Type B pancreatic cell (in vitro differentiated cells): ENCODE measurements around the gene CD8B. TPM values are rescaled to one million over a fixed set of nuclear protein-coding genes. Genes with fewer than 3 reads are reported as not detected.

ENCODE experiments used
- DNase-seq: peaks from one replicate; pipeline ENCODE4 v3.0.0; 2021; ENCODE audit warnings: mixed read lengths; ENCODE audit not compliant: unreplicated experiment; ENCODE audit errors: extremely low spot score
- H3K27ac Mint-ChIP-seq: 2 replicates; pipeline ENCODE4 v1.8.0; 2021; ENCODE audit warnings: mild to moderate bottlenecking, mixed read lengths
- H3K27me3 Mint-ChIP-seq: 2 replicates; pipeline ENCODE4 v1.8.0; 2021; ENCODE audit warnings: mixed read lengths
- H3K36me3 Mint-ChIP-seq: 2 replicates; pipeline ENCODE4 v1.8.0; 2021; ENCODE audit warnings: mixed read lengths
- H3K4me1 Mint-ChIP-seq: one replicate; pipeline ENCODE4 v1.8.0; 2021; ENCODE audit warnings: mixed read lengths; ENCODE audit not compliant: unreplicated experiment
- H3K4me3 Mint-ChIP-seq: 2 replicates; pipeline ENCODE4 v1.8.0; 2021; ENCODE audit warnings: mild to moderate bottlenecking, mixed read lengths
- H3K9me3 Mint-ChIP-seq: 2 replicates; pipeline ENCODE4 v1.8.0; 2021; ENCODE audit warnings: mixed read lengths
- total RNA-seq: library from RNA; stranded (reverse); gene quantifications from 2 replicates; pipeline ENCODE4 v1.2.1, GENCODE V29; 2021; ENCODE audit warnings: low replicate concordance
- TF ChIP-seq, protein P1 (sequence below): fragments of 200-600 bp; sonication (generic); conservative IDR thresholded peaks from 2 replicates; pipeline ENCODE4 v1.5.0; 2021; ENCODE audit warnings: antibody characterized with exemption, mild to moderate bottlenecking

Gene CD8B
- total RNA-seq, 1 donor from 2014 or later: 2.4 TPM

DNA sequence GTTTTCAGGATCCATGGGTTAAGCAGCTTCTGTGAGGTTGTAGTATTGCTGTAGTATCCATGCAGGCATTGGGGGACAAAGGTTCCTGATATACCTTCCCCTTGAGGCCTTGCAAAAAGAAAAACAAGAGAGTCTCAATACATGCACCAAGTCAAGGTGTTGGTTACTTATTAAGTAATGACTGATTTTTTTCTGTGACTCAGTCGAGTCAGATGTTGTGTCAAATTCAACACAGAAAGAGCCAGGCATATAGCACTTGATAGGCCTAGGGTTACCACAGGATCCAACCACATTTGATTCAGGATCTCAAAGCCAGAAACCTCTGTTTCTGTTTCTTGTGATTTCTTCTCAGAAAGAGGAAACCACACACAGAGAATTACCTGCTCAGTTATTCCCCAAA lies 46.1 kb downstream of the CD8B start:
- no peak for DNase-seq
- Mint-ChIP-seq H3K27ac (no peak overlapping the region), H3K4me3 (no peak overlapping the region), H3K4me1 (no peaks in the 10 kb centered on the region), H3K36me3 (no peaks in the 10 kb centered on the region), H3K9me3 (no peaks in the 10 kb centered on the region), H3K27me3 (no peaks in the 10 kb centered on the region)
- TF ChIP-seq, protein P1, sequence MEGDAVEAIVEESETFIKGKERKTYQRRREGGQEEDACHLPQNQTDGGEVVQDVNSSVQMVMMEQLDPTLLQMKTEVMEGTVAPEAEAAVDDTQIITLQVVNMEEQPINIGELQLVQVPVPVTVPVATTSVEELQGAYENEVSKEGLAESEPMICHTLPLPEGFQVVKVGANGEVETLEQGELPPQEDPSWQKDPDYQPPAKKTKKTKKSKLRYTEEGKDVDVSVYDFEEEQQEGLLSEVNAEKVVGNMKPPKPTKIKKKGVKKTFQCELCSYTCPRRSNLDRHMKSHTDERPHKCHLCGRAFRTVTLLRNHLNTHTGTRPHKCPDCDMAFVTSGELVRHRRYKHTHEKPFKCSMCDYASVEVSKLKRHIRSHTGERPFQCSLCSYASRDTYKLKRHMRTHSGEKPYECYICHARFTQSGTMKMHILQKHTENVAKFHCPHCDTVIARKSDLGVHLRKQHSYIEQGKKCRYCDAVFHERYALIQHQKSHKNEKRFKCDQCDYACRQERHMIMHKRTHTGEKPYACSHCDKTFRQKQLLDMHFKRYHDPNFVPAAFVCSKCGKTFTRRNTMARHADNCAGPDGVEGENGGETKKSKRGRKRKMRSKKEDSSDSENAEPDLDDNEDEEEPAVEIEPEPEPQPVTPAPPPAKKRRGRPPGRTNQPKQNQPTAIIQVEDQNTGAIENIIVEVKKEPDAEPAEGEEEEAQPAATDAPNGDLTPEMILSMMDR: no peak

DNA sequence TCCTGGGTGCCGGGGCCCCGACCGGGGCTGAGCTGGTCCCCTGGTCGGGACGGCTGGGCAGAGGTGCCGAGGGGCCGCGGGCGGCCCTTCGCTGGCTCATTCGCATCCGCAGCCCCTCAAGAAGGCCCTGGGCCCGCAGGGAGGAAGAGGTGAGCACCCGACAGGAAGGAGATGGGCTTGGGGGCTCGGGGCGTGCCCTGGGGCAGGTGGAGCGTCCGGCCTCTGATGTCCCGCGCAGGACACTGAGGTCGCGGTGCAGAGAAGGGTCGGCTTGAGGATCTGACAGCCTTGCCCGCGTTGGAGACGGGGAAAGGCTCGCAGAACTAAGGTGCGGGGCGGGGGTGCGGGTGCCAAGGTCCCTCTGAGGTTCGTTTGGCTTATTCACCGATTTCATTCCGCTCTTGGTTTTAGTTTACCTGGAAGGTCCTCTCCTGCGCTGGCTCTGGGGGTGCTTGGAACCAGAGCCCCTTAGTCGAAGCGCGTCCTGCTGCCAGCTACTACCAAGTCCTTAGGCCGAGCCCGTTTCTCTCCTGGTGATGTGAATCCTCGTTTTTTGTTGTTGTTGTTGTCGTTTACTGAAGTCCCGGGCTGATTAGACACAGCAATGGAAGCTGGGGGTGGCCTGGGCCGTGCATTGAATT lies 52.1 kb downstream of the CD8B start:
- Mint-ChIP-seq H3K27me3 (peaks cover 3% of the 10 kb centered on the region), H3K9me3 (no peaks in the 10 kb centered on the region), H3K4me1 (peaks cover 5% of the 10 kb centered on the region), H3K27ac (no peak overlapping the region), H3K4me3 (no peak overlapping the region), H3K36me3 (no peaks in the 10 kb centered on the region)
- TF ChIP-seq, protein P1: no peak
- no peak for DNase-seq

DNA sequence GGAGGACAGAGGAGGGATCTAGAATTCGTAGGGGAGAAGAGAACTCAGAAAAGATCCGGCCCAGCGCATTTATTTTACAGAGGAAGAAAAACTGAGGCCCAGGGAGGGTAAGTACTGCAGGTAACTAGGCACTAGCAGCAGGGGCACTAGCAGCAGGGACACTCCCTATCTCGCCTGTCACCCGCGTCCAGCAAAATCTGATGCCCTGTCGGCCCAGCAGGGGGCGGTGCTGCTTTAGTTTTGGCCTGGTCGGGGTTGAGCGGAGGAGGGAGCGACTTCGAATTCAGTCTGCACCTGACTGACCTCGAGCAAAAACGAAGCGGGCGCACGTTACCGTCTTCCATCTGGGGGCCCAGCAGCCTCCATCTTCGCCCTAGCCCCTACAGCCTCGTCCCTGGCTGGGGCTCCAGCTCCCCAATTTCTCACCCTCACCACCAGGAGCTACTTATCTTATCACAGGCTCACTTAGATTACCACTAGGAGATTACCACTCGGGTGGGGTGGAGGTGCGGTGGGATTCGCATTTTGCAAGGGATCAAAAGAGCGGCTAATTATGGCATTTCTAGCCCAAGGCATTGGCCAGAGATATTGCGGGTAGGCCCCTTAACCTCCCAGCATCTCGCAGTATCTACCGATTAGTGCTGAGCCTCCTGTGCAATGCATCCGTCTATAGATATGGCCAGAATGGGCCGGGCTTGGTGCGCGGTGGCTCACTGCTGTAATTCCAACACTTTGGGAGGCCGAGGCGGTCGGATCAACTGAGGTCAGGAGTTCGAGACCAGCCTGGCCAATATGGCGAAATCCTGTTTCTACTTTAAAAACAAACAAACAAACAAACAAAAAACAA lies 53.1 kb downstream of the CD8B start:
- peak; percentile 93 for DNase-seq
- H3K27me3 Mint-ChIP-seq: peaks cover 3% of the 10 kb centered on the region
- peak overlapping the region; percentile 98 for H3K4me3 Mint-ChIP-seq
- peak overlapping the region; percentile 88 for H3K27ac Mint-ChIP-seq
- no peaks in the 10 kb centered on the region for H3K36me3 Mint-ChIP-seq
- H3K4me1 Mint-ChIP-seq: peaks cover 5% of the 10 kb centered on the region
- no peaks in the 10 kb centered on the region for H3K9me3 Mint-ChIP-seq
- TF ChIP-seq, protein P1: peak; percentile 97

DNA sequence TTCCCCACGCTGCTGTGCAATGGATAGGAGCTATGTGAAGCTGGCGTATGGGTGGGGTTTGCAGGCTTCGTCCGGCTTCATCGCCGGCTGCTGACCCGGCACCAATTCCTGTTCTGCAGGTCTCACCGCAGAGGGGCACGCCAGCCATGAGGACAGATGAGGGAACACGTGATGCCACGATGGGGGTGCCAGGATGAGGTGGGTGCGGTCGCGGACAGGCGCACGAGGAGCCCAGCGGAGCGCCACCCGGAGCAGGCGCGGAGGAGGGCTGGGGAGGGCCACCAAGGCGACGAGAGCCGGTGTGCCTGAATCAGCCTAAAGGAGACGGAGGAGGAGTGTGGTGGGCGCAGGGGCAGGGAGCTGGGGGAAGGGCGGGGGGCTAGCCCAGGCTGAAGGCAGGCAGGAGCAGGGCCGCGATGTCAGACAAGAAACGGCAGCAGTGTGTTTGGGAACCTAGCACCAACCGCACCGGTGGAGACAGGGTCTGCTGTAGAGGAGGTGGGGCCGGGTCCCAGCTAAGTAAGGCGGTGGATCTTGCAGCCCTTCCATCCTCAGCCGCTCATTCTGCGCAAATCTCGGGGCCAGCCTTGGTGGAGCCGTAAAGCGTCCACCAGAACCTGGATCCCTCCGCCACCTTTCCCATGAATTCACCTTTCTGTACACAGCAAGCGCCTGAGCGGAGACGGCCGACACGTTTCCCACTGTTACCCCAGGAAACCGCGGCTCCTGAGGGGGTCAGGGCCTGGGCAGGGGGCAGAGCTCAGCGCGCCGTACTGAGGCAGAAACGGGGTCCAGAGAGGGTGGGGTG lies 54.0 kb downstream of the CD8B start:
- DNase-seq: no peak
- H3K4me3 Mint-ChIP-seq: peak overlapping the region; percentile 98
- H3K9me3 Mint-ChIP-seq: no peaks in the 10 kb centered on the region
- peaks cover 5% of the 10 kb centered on the region for H3K4me1 Mint-ChIP-seq
- peak overlapping the region; percentile 88 for H3K27ac Mint-ChIP-seq
- TF ChIP-seq, protein P1: no peak
- peaks cover 3% of the 10 kb centered on the region for H3K27me3 Mint-ChIP-seq
- no peaks in the 10 kb centered on the region for H3K36me3 Mint-ChIP-seq

DNA sequence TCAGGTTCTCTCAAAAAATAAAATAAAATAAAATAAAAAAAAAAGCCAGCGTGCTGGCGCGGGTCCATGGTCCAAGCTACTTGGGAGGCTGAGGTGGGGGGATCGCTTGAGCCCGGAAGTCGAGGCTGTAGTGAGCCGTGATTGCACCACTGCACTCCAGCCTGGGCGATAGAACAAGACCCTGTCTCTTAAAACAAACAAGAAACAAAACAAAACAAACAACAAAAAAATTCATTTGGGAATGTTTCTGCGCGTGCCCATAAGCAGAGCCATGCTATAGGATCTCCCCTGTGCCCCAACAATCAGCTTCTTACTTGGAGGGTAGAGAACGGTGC lies 54.6 kb downstream of the CD8B start:
- Mint-ChIP-seq H3K36me3 (no peaks in the 10 kb centered on the region), H3K4me1 (peaks cover 5% of the 10 kb centered on the region), H3K9me3 (no peaks in the 10 kb centered on the region), H3K4me3 (peak overlapping the region; percentile 98), H3K27me3 (peaks cover 3% of the 10 kb centered on the region), H3K27ac (peak overlapping the region; percentile 88)
- TF ChIP-seq, protein P1: no peak
- DNase-seq: no peak
